Cardiac muscle cell (in vitro differentiated cells and primary cell): ENCODE results near the gene PRR3. TPM values are rescaled to one million over a fixed set of nuclear protein-coding genes. Genes with fewer than 3 reads are reported as not detected.

ENCODE experiments used
- DNase-seq, 2 donors: peaks; one replicate each; pipeline versions ENCODE4 v3.0.0 to v3.0.0-alpha.2; 2010 to 2017; ENCODE audit warnings: low read depth in 1 of 2, low spot score in 1 of 2
- H3K27ac ChIP-seq: fragments of 200-600 bp; sonication (generic); 2 replicates; pipeline ENCODE4 v1.5.1; 2016
- H3K27me3 ChIP-seq: fragments of 200-600 bp; sonication (generic); 2 replicates; pipeline ENCODE4 v1.6.0; 2016; ENCODE audit warnings: control low read depth
- H3K36me3 ChIP-seq: fragments of 200-600 bp; sonication (generic); 2 replicates; pipeline ENCODE4 v1.5.1; 2016; ENCODE audit warnings: control low read depth
- H3K4me1 ChIP-seq: fragments of 200-600 bp; sonication (generic); 2 replicates; pipeline ENCODE4 v1.8.1; 2017; ENCODE audit warnings: low read depth, mild to moderate bottlenecking, mixed run types
- H3K4me3 ChIP-seq: fragments of 200-600 bp; sonication (generic); 2 replicates; pipeline ENCODE4 v1.5.1; 2016; ENCODE audit warnings: mild to moderate bottlenecking
- H3K9me3 ChIP-seq: fragments of 200-600 bp; sonication (generic); 2 replicates; pipeline ENCODE4 v1.5.1; 2017; ENCODE audit warnings: low read depth, mild to moderate bottlenecking, control low read depth
- CTCF ChIP-seq: IDR thresholded peaks from 2 replicates; pipeline ENCODE4 v1.5.1; 2012; ENCODE audit warnings: low read depth, mild to moderate bottlenecking, low read length
- polyA plus RNA-seq: library from polyadenylated mRNA; unstranded; fragments of >200 nt; fragmentation: Nextera tagmentation; extraction: Ambion mirVana; gene quantifications from 2 replicates; pipeline ENCODE4 v1.2.1, GENCODE V29; 2016
- total RNA-seq: library from RNA; depleted of rRNA; stranded (reverse); fragments of >200 nt; gene quantifications from 2 replicates; pipeline ENCODE4 v1.2.3, GENCODE V29; 2016

Gene PRR3
- total RNA-seq (11.4 and 11.8 TPM in 2 replicates), polyA plus RNA-seq (14.3 and 14.7 TPM in 2 replicates)

GRCh38 chr6:30556906-30557682, at the start of gene PRR3:
Gene PRR3, plus strand, starts transcription at chr6:30557295. Its CDS starts 50 bp downstream, at chr6:30557345.
- peak within 1 kb of the TSS; percentile 87 for H3K27ac ChIP-seq
- no peak for TF ChIP-seq CTCF
- peak within 1 kb of the TSS; percentile 73 for H3K4me3 ChIP-seq
- no peaks in the 10 kb centered on the region for H3K27me3 ChIP-seq
- H3K36me3 ChIP-seq, result peaks cover 20% of the 10 kb centered on the region
- DNase-seq, result peak; percentile 91 to 93
- H3K4me1 ChIP-seq, result peaks cover 13% of the 10 kb centered on the region
- no peaks in the 10 kb centered on the region for H3K9me3 ChIP-seq

- Histone ChIP-seq H3K4me1 (no peaks in the 10 kb centered on the region), H3K27ac (no peak overlapping the region), H3K36me3 (no peaks in the 10 kb centered on the region), H3K9me3 (no peaks in the 10 kb centered on the region), H3K27me3 (no peaks in the 10 kb centered on the region), H3K4me3 (no peak overlapping the region)
- TF ChIP-seq CTCF, result no peak
- no peak for DNase-seq
Measured at GRCh38 chr6:30507849-30508827, 49.0 kb upstream of the PRR3 start.

GRCh38 chr6:30508890-30509736, 48.0 kb upstream of the PRR3 start:
- Histone ChIP-seq H3K36me3 (no peaks in the 10 kb centered on the region), H3K9me3 (no peaks in the 10 kb centered on the region), H3K27me3 (no peaks in the 10 kb centered on the region), H3K4me1 (no peaks in the 10 kb centered on the region), H3K27ac (no peak overlapping the region), H3K4me3 (no peak overlapping the region)
- no peak for TF ChIP-seq CTCF
- peak in 1 of 2 donors; percentile 76 for DNase-seq

GRCh38 chr6:30510419-30511168, 46.5 kb upstream of the PRR3 start:
- no peaks in the 10 kb centered on the region for H3K27me3 ChIP-seq
- H3K4me3 ChIP-seq, result no peak overlapping the region
- no peak overlapping the region for H3K27ac ChIP-seq
- no peaks in the 10 kb centered on the region for H3K4me1 ChIP-seq
- no peaks in the 10 kb centered on the region for H3K9me3 ChIP-seq
- TF ChIP-seq CTCF, result no peak
- no peak for DNase-seq
- no peaks in the 10 kb centered on the region for H3K36me3 ChIP-seq
